Stimulated activated CD4-positive, alpha-beta T cell treated with anti-CD3 and anti-CD28 coated beads, Interleukin-4, amount 100 ng/mL, for 24 hours (primary cell): Measurements from ENCODE around the gene USP40.

ENCODE experiments used
- DNase-seq: peaks from one replicate; pipeline ENCODE4 v3.0.0-alpha.2; 2020

USP40 gene

GRCh38 chr2:233551491-233551890 lies 15.1 kb downstream of the USP40 start:
- no peak for DNase-seq

GRCh38 chr2:233546774-233547173 lies 19.8 kb downstream of the USP40 start:
- DNase-seq: no peak

GRCh38 chr2:233546101-233546500 lies 20.5 kb downstream of the USP40 start:
- DNase-seq: no peak

- no peak for DNase-seq
Observed at GRCh38 chr2:233544200-233544610, 22.4 kb downstream of the USP40 start.

GRCh38 chr2:233542507-233542906 lies 24.1 kb downstream of the USP40 start:
- DNase-seq: no peak

- DNase-seq: no peak
Observed at GRCh38 chr2:233538741-233539140, 27.8 kb downstream of the USP40 start.

GRCh38 chr2:233535271-233535670 lies 31.3 kb downstream of the USP40 start:
- DNase-seq: no peak

- DNase-seq: no peak
Observed at GRCh38 chr2:233532971-233533370, 33.6 kb downstream of the USP40 start.

GRCh38 chr2:233531955-233532354 lies 34.6 kb downstream of the USP40 start:
- no peak for DNase-seq

GRCh38 chr2:233530381-233530780 lies 36.2 kb downstream of the USP40 start:
- DNase-seq: no peak

GRCh38 chr2:233528182-233528581 lies 38.4 kb downstream of the USP40 start:
- no peak for DNase-seq

- no peak for DNase-seq
Observed at GRCh38 chr2:233525791-233526190, 40.8 kb downstream of the USP40 start.

- no peak for DNase-seq
Observed at GRCh38 chr2:233519787-233520611, 46.6 kb downstream of the USP40 start.

- DNase-seq: no peak
Observed at GRCh38 chr2:233513953-233514655, 52.5 kb downstream of the USP40 start.

GRCh38 chr2:233503947-233504637 lies 62.5 kb downstream of the USP40 start:
- no peak for DNase-seq

- no peak for DNase-seq
Observed at GRCh38 chr2:233503481-233503880, 63.1 kb downstream of the USP40 start.

GRCh38 chr2:233501198-233502076 lies 65.1 kb downstream of the USP40 start:
- DNase-seq: no peak

- DNase-seq: no peak
Observed at GRCh38 chr2:233499928-233500327, 66.7 kb downstream of the USP40 start.

- DNase-seq: no peak
Observed at GRCh38 chr2:233498126-233498525, 68.5 kb downstream of the USP40 start.

GRCh38 chr2:233497692-233498091 lies 68.9 kb downstream of the USP40 start:
- DNase-seq: no peak

GRCh38 chr2:233495503-233496496 lies 70.8 kb downstream of the USP40 start:
- DNase-seq: no peak
